Fibroblast of lung (primary cell): ENCODE measurements around the gene FXN.

Experiments
- EZH2 ChIP-seq: IDR thresholded peaks from 2 replicates; pipeline ENCODE4 v1.5.1; 2012; ENCODE audit warnings: low read length, control low read depth, mild to moderate bottlenecking; ENCODE audit errors: missing control alignments
- TF ChIP-seq, protein P1 (sequence below), 2 donors: IDR thresholded peaks in 1 of 2; conservative IDR thresholded peaks in 1 of 2; 1 replicate in 1 of 2; 2 replicates in 1 of 2; pipeline ENCODE4 v1.5.1; 2011 to 2012; ENCODE audit warnings: low read length in 2 of 2, control low read depth in 1 of 2, inconsistent platforms in 1 of 2, low read depth in 1 of 2, mild to moderate bottlenecking in 1 of 2

DNA sequence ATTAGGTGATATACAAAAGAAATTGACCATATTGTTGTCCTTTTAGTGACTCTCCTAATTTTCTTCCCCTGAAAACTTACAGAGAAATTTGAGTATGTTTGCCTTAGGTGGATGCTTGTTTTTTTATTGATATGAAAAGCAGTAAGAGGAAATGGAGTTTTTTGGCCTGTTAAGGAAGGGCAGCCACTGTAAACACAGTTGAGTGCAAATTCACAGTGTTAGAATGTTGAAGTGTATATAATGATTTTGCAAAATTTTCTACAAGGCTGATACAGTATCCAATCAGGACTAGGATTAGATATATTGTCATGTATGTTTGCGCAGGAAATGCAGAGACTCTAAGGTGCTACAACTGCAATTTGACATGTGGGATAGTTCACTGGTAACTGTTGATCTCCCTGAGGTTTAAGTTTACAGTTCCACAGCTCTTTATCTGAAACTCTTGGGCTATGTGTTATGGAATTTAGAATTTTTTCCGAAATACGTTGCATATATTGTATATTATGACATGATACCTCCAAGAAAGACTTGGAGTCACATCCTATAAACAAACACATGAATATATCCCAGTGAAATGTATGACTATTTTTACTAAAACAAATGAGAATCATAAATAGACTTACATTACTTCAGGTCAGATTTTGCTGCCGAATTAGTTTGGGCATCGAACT is 62.5 kb downstream of the FXN start:
- TF ChIP-seq EZH2 = no peak
- TF ChIP-seq, protein P1, sequence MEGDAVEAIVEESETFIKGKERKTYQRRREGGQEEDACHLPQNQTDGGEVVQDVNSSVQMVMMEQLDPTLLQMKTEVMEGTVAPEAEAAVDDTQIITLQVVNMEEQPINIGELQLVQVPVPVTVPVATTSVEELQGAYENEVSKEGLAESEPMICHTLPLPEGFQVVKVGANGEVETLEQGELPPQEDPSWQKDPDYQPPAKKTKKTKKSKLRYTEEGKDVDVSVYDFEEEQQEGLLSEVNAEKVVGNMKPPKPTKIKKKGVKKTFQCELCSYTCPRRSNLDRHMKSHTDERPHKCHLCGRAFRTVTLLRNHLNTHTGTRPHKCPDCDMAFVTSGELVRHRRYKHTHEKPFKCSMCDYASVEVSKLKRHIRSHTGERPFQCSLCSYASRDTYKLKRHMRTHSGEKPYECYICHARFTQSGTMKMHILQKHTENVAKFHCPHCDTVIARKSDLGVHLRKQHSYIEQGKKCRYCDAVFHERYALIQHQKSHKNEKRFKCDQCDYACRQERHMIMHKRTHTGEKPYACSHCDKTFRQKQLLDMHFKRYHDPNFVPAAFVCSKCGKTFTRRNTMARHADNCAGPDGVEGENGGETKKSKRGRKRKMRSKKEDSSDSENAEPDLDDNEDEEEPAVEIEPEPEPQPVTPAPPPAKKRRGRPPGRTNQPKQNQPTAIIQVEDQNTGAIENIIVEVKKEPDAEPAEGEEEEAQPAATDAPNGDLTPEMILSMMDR (conservative IDR thresholded peaks at IDR 0.05 in 1 of 2, IDR thresholded peaks at IDR 0.05 in 1 of 2; ENCODE audit: low read depth in 1 of 2, low read length in 2 of 2) = no peak
